PFSK-1 (cell line): ENCODE results near the gene ERGIC1.

Experiments used
- POLR2AphosphoS5 ChIP-seq: IDR thresholded peaks from 2 replicates; pipeline ENCODE4 v1.6.1; 2012; ENCODE audit warnings: low read depth, mild to moderate bottlenecking, control low read depth, low read length, moderate library complexity
- SIN3A ChIP-seq: IDR thresholded peaks from 2 replicates; pipeline ENCODE4 v1.6.1; 2012; ENCODE audit warnings: mild to moderate bottlenecking, low read length, moderate library complexity, borderline replicate concordance; ENCODE audit not compliant: insufficient read depth
- TAF1 ChIP-seq: IDR thresholded peaks from 2 replicates; pipeline ENCODE4 v1.6.1; 2012; ENCODE audit warnings: low read length, control low read depth, borderline replicate concordance; ENCODE audit not compliant: insufficient read depth
- TF ChIP-seq, protein P1 (sequence below), 2 experiments: IDR thresholded peaks; 2 replicates each; pipeline versions ENCODE4 v1.6.1 to v1.8.0; 2011 to 2012; ENCODE audit warnings: low read depth in 2 of 2, low read length in 2 of 2, control low read depth in 1 of 2, inconsistent platforms in 1 of 2, mild to moderate bottlenecking in 1 of 2, moderate library complexity in 1 of 2; ENCODE audit not compliant: insufficient read depth in 1 of 2

DNA sequence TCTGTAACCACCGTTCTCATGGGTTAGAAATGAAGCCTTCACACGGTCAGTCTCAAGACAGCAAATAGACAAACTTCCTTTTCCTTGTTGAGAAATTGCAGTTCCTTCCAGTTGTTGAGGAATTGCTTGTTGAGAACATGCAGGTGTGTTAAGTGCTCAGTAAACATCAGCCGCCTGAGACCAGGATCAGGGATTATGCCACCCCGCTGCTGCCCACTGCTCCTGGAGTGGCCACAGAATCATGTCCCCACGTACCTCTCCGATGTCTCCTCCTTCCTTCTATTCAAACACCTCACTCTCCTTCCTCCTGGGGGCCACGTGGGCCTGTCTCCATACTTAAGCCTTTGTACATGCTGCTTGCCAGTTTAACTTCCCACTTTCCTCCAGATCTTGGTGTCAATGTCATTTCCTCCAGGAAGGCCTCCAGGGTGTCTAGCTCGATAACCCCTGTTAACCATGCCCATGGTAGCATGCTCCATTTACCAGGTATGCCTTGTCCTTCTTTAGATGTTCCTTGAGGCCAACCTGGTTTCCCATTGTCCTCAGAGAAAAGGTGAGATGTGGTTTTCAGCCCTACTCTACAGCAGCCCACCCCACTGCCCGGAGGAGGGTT is 91.4 kb downstream of the ERGIC1 start:
- TF ChIP-seq POLR2AphosphoS5 (no peak), TAF1 (no peak), SIN3A (no peak)
- TF ChIP-seq, protein P1, sequence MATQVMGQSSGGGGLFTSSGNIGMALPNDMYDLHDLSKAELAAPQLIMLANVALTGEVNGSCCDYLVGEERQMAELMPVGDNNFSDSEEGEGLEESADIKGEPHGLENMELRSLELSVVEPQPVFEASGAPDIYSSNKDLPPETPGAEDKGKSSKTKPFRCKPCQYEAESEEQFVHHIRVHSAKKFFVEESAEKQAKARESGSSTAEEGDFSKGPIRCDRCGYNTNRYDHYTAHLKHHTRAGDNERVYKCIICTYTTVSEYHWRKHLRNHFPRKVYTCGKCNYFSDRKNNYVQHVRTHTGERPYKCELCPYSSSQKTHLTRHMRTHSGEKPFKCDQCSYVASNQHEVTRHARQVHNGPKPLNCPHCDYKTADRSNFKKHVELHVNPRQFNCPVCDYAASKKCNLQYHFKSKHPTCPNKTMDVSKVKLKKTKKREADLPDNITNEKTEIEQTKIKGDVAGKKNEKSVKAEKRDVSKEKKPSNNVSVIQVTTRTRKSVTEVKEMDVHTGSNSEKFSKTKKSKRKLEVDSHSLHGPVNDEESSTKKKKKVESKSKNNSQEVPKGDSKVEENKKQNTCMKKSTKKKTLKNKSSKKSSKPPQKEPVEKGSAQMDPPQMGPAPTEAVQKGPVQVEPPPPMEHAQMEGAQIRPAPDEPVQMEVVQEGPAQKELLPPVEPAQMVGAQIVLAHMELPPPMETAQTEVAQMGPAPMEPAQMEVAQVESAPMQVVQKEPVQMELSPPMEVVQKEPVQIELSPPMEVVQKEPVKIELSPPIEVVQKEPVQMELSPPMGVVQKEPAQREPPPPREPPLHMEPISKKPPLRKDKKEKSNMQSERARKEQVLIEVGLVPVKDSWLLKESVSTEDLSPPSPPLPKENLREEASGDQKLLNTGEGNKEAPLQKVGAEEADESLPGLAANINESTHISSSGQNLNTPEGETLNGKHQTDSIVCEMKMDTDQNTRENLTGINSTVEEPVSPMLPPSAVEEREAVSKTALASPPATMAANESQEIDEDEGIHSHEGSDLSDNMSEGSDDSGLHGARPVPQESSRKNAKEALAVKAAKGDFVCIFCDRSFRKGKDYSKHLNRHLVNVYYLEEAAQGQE (IDR thresholded peaks at IDR 0.05; ENCODE audit: insufficient read depth in 1 of 2, low read depth in 2 of 2, low read length in 2 of 2): no peak
